ENCODE results near the gene PRCD.

PRCD gene

DNA sequence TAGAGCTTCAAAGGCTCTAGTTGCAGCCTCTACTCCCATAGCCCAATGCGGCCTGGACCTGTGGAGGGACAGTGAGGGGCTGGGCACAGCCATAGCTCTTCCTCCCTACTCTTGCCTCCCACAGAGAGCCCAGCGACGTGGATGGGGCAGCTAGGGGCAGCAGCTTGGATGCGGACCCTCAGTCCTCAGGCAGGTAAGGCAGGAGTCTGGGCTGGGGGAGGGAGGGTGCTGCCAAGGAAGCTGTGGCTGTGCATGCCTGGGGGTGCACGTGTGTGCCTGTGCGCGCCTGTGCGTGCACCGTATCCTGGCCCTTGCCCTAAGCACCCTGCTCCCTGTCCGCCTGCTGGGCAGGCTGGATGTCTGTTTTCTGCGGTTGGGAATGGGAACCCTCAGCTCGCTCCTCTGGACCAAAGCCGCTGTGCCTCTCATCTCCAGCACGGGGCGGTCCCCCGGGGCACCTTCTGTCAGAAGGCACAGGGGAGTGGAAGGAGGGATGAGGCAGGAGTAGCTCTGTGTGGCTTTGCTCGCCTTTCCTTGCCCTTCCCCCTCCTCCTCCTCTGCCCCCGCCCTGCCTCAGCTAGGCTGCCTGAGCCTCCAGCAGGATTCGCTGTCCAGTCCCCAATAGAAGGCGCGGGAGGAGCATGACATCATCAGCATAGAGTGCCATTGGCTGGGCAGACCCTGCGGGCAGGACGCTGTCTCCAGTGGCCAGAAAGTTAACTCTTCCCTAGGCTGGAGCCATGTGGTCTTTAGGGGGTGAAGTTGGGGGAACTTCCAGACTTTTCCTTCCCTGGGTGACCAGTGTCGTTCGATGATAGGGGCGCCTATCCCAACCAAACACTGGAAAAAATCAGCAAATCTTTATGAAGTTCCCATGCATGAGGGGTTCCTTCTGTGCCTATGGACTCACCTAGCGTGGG lies 797 bp downstream of the PRCD start:
- no peak for DNase-seq (ENCODE audit: low read depth)

DNA sequence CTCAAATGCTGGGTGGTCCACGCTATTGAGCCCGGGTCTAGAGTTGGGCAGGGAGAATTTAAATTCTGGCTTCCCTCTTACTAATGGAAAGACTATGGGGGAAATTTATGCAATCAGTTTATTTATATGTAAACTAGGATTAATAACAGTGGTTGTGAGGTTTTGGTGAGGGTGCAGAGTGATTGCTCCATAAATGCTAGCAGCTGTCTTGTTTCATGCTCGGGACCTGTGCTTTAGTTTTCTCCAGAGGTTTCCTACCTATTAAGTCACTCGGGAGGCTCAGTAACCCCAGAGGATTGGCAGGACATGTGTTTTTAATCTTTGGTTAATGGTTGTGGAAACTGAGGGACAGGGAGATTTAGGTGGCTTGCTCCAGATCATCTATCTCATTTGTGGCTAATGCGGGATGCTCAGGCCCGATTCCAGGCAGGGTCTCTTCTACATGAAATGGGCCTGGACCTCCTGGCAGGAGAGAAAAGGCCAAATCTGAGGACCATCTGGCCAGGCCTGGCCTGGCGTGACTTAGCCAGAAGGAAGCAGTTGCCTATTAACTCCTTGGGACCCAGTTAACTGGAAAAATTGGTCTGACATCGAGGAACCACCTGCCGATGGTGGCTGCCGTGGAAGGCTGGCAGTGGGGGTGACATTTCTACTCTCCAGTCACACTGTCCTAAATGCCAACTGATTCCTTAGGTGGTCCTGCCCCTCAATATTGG lies 2.1 kb downstream of the PRCD start:
- DNase-seq (ENCODE audit: low read depth): no peak

DNA sequence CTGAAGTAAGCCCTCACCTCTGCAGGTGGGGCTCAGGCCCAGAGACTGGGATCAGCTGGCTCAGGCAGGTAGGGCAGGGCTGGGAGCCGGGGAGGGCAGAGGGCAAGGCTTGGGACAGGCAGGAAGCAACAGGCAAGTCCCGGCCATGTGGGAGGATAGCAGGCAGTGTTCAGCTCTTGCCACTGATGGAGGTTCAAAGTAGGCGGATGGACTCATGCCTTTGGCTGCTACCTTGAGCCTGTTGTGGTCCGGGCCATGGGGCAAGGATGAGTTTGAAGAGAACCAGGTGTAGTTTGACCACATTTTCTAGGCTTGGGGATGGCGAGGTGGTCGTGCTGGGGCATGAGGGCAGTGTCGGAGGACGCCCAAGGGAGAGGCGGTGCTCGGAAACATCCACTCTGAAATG lies 2.7 kb downstream of the PRCD start:
- no peak for DNase-seq (ENCODE audit: low read depth)

DNA sequence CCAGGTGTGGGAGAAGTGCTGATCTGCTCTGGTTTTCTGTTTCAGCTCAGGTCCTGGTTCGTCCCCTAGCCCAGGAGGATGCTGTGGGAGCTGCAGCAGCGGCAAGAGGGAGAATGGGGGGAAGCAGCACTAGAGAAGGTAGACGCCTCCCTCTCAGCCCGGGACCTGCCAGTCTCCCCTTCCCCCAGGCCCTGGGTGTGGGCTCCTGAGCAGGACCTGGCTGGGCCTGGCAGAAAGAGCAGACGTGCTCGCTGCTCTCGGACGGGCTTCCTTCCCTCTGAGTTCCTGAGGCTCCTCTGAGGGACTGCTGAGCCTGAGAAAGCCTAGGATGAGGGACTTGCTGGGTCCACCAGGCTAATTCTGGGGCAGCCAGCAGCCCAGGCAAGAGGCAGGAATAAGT lies 3.1 kb downstream of the PRCD start:
- no peak for DNase-seq (ENCODE audit: low read depth)

DNA sequence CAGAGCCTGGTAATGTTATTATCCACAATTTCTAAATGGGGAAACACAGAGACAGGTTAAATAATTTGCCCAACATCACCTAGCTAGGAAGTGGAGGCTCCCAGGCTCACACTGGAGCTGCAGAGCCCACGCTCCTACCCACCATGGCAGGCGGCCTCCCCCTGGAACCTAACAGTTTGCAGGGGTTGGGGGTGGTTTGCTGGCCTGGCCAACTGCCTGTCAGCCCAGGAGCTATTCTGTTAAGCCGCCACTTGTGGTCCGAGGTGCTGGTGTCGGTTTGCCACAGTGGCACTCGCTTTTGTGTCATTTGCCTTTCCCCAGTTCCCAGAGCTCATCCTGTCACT lies 3.6 kb downstream of the PRCD start:
- DNase-seq (ENCODE audit: low read depth): no peak

DNA sequence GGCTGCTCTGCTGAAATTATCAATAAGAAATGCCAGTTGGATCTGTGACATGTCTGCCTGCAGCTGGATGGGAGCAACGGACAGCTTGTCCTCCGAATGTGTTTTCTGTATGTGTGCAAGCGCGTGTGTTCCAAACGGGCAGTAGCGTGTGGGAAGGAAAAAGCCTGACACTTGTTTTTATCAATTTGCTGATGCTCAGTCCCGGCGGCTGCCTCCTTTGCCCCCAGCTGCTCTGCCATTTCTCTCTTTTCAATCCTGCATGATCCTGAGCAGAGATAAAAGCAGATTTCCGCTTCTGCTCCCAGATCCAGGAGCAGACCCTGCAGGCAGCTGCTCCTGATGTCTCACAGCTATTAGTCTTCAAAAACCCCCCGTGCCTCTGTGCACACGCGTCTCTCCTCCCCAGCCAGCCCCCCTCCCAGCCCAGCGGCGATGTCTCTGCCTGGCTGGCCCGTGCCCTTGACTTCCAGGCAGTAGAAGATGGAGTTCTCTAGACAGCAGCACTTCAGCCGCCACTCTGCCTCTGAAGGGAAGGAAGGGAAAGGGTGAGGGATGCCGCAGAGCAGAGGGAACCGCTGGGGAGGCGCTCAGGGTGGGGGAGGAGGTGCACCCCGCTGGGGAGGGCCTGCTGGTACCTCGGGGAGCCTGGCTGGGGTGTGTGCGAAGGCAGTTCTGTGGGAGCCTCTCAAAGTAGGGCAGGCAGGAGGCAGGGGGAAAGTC lies 4.1 kb downstream of the PRCD start:
- DNase-seq (ENCODE audit: low read depth): no peak

DNA sequence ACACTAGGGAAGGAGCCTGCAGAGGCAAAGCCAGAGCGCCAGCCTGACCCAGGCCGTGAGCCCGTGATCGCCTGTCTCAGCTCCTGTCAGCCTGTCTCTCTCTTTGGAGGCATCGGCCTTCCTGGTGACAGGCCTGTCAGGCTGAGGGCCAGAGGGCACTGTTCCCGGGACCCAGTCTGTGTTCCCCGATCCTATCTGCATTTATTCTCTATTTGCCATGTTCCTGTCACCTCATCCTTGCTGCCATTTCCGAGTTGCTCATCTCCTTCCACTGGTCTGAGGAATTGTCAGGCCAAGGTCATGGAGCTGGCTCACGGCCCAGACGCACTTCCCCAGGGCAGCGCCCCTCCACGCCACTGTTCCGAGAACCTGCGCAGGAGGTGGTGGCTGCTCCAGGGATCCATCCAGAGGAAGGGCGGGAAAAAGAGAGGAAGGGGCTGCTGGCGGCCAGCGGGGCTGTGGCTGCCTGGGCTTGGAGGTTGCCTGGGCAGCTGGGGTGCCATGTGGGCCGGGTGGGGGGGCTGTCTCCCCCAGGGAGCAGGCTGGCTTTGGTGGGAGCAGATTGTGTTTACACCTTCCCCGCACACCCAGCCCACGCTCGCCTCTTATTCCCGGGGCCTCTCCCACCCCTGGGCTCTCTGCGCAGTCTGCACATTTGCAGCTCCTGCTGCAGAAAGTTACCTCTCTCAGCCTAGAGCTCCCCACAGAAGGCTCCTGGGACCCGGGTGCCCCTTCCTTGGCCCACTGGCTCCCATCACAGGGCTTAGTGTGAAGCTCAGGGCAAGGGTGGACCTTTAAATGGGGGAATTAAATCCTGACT lies 4.9 kb downstream of the PRCD start:
- DNase-seq (ENCODE audit: low read depth): no peak

DNA sequence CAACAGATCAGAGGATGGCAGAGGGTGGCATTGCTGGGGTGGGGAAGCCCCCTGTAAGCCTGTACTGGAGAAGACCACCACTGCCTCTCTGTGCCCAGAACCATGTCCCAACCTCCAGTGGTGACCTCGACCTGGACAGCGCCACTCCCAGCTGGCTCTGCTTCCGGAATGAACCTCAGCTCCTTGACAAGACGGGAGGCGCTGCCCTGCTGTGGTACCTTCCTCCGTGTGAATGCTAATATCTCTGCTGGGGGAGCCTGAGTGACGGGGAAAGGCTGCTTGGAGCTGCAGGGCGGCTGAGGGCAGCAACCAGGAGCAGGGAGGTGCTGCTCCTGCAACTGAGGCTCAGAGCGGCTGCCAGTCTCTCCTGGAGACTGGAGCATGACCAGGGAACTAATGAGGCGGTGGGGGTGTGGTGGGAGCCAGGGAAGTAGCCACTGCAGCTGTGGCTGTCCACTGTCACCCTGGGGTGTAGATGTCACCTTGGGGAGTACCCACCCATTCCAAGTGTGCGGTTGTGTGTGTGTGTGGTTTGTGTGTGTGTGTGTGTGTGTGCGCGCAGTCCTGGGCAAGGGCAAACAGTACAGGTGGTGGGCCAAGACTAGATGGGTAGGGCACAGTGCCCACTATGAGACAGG lies 6.2 kb downstream of the PRCD start:
- no peak for DNase-seq (ENCODE audit: low read depth)

DNA sequence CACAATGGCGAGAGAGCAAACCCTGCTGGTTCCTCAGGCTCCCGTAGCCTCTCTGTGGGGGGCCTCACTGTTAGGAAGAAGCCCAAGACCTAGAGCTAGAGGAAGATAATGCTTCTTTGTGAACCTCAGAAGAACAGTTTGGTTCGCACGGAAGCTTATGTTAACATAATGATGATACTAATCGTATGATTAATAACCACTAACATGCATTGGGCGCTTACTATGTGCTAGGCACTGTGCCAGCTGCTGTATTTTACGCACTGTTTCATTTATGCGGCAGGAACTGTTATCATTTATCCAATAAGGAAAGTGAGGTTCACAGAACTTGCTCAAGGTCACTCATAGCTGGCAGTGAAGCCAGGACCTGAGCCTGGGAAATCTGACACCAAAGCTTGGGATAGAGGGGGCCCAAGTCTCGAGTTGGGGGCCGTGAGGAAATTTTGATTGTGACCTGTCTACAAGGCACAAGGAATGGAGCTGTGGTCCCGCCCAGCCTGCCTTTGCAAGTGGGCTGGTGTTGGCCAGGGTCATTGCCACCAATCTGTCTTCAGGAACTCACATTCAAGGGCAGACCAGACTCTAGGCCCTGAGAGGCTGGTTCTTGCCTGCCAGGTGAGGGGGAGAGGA lies 6.8 kb downstream of the PRCD start:
- DNase-seq (ENCODE audit: low read depth): no peak

DNA sequence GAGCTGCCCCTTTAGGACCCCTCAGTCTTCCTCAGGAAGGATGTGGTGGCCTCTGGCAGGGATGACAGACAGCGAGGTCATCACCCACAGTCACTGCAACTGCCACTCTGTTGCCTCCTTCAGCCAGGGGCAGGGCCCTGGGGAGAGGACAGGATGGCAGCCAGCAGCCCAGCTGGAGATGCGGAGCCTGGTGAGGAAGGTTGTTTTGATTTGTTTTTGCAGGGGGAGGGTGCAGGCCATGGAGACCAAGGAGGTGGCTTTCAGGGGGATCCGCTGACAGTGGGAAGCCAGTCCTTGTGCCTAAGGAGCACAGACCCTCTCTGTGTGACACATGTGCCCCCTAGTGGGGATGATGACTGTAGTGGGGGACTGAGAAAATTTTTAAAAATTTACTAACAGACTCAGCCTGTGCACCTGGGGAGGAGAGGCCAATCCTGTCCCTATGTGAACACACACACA lies 7.4 kb downstream of the PRCD start:
- peak; percentile 42 for DNase-seq (ENCODE audit: low read depth)

DNA sequence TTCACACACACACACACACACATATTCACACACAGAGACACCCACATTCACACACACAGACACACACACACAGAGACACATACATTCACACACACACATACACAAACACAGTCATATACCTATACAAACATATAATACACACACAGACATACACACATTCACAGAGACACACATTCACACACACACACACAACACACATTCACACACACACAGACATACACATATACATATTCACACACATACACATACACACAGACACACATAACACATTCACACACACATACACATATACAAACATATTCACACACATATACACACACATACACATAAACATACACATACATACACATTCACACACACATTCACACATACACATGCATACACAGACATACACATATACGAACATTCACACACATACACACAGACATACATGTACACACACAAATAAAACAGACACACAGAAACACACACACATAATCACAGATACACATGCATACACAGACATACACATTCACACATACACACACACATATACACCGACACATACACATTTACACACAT lies 7.9 kb downstream of the PRCD start:
- no peak for DNase-seq (ENCODE audit: low read depth)

DNA sequence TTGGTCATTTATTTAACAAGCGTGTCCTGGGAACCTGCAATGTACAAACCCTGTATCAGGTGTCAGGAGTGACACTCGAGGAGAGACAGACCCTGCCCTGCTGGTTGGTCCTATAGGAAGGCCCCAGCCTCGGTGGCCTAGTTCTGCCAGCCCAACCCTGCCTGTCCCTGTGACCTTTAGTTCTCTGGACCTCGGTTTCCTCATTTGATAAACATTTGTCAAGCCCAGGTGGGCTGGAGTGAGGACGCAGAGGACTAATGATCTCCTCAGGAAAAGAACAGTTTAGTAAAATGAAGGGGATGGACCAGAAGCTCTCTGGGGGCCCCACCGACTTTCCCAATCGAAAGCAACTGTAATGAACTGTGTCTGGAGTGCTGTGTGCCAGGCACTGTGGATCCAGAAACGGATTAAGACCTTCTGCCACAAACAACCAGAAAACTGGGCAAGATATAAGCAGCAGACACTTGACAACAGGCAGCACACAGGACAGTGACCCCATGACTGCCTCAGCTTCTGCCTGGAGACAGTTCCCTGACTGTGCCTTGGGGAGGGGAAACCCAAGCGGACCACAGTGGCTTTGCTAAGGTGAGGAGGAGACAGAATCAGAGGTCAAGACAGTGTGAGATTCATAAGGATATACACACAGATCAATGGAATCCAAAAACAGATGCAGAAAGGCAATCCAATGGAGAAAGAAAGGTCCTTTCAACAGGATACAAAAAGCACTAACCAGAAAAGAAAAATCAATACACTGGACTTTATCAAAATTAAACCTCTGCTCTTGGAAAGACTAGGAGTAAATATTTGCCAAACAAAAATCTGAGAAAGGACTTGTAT lies 8.8 kb downstream of the PRCD start:
- DNase-seq (ENCODE audit: low read depth): no peak

DNA sequence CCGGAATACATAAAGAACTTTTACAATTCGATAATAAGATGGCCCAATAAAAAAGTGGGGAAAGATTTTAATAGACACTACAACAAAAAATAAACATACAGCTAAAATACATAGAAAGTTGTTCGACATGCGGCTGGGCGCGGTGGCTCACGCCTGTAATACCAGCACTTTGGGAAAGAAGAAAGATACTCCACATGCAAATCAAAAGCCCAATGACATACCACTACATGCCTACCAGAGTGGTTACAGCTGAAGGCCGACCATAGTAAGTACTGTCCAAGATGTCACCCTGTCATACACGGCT lies 9.3 kb downstream of the PRCD start:
- no peak for DNase-seq (ENCODE audit: low read depth)

DNA sequence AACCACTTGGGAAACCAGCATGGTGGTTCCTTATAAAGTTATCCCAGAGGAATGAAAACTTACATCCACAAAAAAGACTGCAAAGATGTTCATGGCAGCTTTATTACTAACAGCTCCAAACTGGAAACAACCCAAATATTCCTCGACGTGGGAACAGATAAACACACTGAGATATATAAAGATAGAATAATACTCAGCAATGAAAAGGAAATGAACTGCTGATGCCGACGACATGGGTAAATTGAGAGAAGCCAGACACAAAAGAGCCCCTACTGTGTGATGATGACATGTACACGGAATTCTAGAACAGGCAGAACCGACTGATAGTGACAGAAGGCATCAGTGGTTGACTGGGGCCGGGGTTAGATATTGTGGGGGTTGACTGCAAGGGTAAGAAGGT lies 9.7 kb downstream of the PRCD start:
- no peak for DNase-seq (ENCODE audit: low read depth)

DNA sequence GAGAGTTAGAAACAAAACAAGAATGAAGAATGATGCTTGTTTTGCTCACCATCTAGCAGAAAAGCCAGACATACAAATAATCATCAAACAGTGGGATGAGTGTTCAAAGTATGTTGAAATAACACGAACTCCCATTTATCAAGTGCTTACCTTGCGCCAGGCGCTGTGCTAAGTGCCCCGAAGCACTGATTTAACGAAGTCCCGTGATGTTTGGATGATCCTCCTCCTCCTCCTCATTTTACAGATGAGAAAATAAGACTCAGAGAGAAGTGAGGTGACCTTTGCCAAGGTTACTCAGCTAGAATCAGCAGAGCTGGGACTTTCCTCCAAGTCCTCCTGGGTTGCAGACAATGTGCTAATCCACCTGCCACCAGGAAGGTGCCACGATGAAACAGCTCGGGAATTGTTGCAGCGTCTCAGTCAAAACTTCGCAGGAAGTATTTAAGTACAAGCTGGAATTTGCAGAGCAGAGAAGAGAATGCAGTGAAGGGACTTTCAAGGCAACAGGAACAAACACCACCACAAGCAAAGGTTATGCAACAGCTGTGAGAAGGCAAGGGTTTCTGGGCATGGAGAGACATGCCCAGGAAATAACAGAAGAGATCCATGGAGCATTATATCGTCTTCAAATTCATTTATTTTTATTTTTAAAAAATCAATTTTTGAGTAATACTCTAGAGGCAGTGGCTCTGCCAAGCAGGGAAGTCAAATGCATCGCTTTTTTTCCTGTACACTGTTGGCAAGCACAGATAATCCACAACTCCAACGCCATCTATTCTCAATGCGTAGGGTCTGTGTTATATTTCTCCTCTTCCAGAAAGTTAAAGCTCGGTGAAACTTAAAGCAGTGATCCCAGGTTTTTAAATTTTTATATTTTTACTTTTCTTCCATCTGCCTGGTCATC lies 11.1 kb downstream of the PRCD start:
- no peak for DNase-seq (ENCODE audit: low read depth)

DNA sequence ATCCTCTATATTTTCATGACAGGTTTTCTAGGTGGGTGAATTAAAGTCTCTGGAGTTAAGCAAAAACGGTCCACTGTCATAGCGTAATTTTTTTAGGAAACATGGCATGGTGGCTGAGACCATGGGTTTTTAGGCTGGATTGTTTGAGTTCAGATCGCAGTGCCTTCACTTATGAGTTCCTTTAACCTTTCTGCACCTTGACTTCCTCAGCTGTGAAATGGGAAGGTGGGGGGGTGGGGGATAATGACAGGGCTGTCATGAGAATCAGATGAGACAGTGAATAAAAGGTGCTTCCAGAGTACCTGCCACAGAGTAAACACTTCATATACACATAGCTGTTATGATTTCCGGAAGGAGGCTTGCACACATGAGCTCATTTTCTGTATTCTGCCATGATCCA lies 11.8 kb downstream of the PRCD start:
- DNase-seq (ENCODE audit: low read depth): no peak

DNA sequence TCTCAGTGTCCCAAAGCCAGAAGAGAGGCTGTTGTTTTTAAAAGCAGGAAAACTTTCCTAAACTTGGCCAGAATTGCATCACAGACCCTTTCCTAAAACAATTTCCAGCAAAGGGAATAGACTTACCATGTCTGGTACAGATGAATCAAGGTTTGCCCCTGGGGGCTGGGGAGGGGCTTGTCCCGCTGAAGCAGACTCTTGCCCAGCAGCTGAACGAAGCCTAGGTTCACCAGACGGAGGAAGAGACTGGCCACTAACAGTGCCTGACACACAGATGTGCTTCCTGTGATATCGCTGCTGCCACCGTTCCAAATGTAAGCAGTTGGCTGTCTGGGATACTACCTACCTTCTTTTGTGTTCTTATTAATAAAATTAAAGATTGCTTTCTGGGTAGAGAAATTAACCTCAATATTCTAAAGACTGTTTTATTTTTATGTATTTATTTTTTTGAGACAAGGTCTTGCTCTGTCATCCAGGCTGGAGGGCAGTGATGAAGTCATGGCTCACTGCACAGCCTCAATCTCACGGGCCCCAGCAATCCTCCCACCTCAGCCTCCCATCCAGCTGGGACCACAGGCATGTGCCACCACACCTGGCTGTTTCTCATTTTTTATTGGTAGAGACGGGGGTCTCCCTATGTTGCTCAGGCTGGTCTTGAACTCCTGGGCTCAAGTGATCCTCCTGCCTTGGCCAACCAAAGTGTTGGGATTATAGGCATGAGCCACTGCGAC lies 13.5 kb downstream of the PRCD start:
- DNase-seq (ENCODE audit: low read depth): no peak

DNA sequence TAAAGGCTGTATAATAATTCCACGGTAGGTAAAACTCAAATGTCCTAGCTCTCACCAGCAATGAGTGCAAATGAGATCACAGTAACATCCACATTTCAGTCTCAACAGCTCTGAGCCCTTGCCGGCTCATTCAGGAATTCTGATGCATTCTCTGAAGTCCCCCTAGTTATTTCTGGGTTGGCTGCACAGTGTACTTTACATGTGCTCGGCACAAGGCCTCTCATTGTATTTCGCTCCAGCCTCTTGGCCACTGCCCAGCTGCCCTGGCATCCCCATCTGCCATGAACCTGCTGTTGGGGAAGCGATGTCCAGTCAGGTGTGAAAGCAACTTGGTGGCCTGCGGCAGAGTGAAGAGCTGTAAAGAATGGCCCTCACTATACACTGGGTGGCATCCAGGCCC lies 14.3 kb downstream of the PRCD start:
- no peak for DNase-seq (ENCODE audit: low read depth)

Measured in T follicular helper cell (primary cell).